ENCODE measurements around the gene PHF12.

DNA sequence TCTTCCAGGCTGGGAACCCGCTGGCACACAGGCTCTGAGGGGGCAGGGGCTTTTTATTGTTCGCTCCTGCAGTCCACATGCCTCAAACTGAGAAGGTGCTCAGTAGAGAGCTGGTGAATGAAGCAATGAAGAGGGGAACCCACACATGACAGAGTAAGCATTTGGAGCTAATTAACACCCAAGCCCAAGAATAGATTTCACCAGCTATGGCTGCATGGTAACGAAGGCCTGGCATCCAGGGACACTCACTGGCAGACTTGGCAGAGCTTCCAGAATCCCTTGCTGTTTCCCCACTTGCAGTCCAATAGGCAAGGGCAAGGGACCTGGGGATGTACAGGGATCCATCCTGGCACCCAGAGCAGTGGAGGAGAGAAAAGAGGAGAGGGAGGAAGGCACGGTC lies 66.0 kb downstream of the PHF12 start:
- TF ChIP-seq, protein P1, sequence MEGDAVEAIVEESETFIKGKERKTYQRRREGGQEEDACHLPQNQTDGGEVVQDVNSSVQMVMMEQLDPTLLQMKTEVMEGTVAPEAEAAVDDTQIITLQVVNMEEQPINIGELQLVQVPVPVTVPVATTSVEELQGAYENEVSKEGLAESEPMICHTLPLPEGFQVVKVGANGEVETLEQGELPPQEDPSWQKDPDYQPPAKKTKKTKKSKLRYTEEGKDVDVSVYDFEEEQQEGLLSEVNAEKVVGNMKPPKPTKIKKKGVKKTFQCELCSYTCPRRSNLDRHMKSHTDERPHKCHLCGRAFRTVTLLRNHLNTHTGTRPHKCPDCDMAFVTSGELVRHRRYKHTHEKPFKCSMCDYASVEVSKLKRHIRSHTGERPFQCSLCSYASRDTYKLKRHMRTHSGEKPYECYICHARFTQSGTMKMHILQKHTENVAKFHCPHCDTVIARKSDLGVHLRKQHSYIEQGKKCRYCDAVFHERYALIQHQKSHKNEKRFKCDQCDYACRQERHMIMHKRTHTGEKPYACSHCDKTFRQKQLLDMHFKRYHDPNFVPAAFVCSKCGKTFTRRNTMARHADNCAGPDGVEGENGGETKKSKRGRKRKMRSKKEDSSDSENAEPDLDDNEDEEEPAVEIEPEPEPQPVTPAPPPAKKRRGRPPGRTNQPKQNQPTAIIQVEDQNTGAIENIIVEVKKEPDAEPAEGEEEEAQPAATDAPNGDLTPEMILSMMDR (IDR thresholded peaks at IDR 0.05): no peak
- TF ChIP-seq POLR2A (IDR thresholded peaks at IDR 0.05; ENCODE audit: low read depth): no peak
- TF ChIP-seq POLR2AphosphoS5 (IDR thresholded peaks at IDR 0.05): no peak
- TF ChIP-seq EP300 (IDR thresholded peaks at IDR 0.05): no peak
